GM18502 (cell line): Measurements from ENCODE around the gene NEB.

Experiments used
- ATAC-seq: cut with Tn5 transposase; IDR thresholded peaks from one replicate; pipeline ENCODE4 v1.9.1; 2021; ENCODE audit warnings: mild to moderate bottlenecking; ENCODE audit not compliant: unreplicated experiment, poor library complexity

NEB gene

DNA sequence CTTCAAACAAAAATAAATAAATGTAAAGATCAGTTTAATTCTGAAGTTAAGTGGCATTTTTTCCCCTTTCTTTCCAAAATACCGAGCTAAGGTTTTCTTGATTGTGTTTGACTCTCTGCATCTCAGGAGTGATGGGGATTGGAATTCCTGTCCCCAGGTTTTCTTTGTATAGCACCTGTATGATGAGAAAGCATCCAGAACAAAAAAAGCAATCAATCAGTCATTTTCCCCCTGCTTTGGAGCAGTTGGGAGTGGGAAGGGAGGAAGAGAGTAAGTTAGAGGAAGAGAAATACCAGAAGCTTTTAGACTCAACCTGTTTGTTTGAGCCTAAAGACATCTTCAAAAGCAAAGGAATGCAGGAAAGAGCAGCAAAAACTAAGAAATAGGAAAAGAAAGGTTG is 236.1 kb downstream of the NEB start:
- ATAC-seq, result no peak

- no peak for ATAC-seq
Measured at GRCh38 chr2:151491496-151491895, 242.8 kb downstream of the NEB start.

- ATAC-seq, result no peak
Measured at GRCh38 chr2:151490276-151490675, 244.0 kb downstream of the NEB start.

DNA sequence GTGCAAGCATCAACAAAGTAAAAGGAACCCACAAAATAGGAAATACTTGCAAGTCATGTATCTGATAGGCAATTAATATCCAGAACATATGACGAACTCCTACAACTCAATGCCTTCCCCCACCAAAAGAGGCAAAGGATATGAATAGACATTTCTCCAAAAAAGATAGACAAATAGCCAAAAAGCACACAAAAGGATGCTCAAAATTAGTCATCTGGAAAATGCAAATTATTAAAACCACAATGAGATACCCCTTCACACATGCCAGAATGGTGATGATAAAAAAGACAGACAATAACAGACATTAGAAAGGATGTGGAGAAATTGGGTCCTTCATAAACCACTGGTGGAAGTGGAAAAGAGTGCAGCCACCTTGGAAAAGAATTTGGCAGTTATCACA is 248.2 kb downstream of the NEB start:
- ATAC-seq, result no peak

- no peak for ATAC-seq
Measured at GRCh38 chr2:151484100-151484499, 250.2 kb downstream of the NEB start.

- no peak for ATAC-seq
Measured at GRCh38 chr2:151483546-151483945, 250.7 kb downstream of the NEB start.

- ATAC-seq, result no peak
Measured at GRCh38 chr2:151482171-151482725, 252.0 kb downstream of the NEB start.

DNA sequence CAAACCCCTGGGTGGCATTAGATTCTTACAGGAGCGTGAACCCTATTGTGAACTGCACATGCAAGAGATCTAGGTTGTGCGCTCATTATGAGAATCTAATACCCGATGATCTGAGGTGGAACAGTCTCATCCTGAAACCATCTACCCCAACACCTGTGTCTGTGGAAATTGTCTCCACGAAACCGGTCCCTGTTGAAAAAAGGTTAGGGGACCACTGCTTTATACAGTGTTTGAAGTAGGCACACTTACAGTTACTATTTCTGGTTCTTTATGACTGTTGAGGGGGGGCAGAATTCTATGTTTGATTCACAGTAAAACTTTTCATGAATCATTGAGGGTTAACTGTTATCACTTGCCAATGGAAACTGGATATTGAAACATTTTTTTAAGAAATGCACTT is 252.5 kb downstream of the NEB start:
- ATAC-seq, result no peak

- no peak for ATAC-seq
Measured at GRCh38 chr2:151478011-151478410, 256.3 kb downstream of the NEB start.

DNA sequence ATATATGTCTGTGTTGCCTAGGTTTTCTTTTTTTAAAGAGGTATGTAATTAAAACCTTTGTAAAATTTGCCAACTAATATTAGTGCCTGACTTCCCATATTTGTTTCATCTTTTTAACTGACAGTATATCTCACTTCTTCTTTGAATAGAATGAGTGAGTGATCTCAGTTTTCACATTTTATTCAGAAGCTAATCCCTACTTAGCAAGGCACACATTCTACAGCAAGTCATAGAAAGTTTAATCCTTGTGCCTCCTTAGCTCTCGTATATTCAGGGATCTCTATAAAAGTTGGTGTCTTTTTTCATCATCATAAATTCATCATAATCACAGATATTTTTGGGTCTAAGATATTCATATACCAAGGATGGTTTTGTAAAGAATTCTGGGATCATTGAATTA is 258.0 kb downstream of the NEB start:
- no peak for ATAC-seq

DNA sequence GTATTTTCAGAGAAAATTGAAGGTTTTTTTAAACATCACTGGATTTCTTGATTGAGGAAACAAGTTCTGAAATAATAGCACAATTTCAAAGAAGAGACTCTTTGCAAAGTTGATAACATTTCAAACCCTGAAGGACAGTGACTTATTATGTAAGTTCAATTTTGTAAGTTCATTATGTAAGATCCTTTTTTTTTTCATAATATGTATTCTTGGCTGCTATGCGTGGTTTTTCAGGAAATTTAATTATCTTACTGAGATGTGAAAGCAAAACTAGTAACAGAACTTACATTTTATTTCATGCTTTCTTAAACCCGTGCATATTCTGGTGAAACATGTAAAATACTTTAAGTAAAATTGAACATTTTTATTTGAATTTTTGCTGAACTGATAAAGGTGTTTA is 259.2 kb downstream of the NEB start:
- no peak for ATAC-seq

GRCh38 chr2:151472966-151473365 is 261.3 kb downstream of the NEB start:
- ATAC-seq, result no peak

GRCh38 chr2:151470556-151470955 is 263.7 kb downstream of the NEB start:
- no peak for ATAC-seq

DNA sequence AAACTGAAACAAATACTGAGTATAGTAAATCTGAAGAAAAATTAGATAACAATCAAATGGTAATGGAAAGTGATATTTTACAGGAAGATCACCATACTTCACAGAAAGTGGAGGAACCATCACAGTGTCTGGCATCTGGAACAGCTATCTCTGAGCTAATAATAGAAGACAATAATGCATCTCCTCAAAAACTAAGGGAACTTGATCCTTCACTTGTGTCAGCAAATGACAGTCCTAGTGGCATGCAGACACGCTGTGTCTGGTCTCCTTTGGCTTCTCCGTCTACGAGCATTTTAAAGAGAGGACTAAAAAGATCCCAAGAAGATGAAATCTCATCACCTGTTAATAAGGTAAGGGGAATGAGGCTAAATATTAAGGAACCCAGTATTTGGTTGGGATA is 268.5 kb downstream of the NEB start:
- no peak for ATAC-seq

DNA sequence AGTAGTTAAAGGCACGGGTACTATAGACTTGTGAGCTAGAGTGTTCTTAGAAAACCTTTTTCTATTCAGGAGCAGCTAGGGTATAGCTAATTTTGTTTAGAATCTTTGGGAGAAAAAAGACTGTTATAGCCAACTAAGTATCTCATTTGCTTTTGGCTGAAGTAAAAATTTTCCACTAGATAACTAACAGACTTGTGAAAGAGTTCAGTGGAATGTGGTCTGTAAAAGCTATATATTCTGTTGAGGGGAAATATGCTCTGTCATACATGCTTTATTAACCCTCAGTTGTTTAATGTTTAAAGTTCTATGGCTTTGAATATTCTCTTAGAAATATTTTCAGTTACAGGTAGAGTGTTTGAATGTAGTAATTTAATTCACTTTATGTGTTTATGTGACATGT is 274.9 kb downstream of the NEB start:
- ATAC-seq, result no peak

- no peak for ATAC-seq
Measured at GRCh38 chr2:151439127-151439526, 295.1 kb downstream of the NEB start.

- ATAC-seq, result no peak
Measured at GRCh38 chr2:151438506-151438905, 295.8 kb downstream of the NEB start.

DNA sequence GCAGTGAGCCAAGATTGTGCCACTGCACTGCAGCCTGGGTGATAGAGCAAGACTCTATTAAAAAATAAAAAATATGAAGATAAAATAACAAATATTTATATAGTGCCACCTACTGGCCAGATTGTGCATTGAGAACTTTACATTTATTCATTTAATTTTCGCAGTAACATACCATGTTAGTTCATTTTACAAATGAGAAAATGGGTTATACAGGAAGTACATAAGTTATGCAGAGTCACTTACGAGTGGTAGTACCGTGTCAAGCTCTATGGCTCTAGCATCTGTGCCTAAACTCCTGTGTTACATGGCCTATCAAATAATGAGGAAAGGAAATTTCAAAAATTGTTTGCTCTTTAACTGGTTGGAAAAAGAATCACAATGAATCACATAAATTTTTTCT is 296.6 kb downstream of the NEB start:
- ATAC-seq, result no peak
